GM12864 (cell line): ENCODE measurements around the gene OSBPL3.

Experiments used
- DNase-seq: peaks from one replicate; pipeline ENCODE4 v3.0.0-alpha.2; 2011; ENCODE audit warnings: low read depth
- H3K4me3 ChIP-seq: 2 replicates; pipeline ENCODE4 v1.5.1; 2011; ENCODE audit warnings: mild to moderate bottlenecking, low read depth, low read length, control low read depth
- TF ChIP-seq, protein P1 (sequence below): IDR thresholded peaks from 2 replicates; pipeline ENCODE4 v1.5.1; 2011; ENCODE audit warnings: low read depth, mild to moderate bottlenecking, moderate library complexity, low read length, control low read depth, inconsistent platforms; ENCODE audit errors: missing control alignments

The OSBPL3 gene

DNA sequence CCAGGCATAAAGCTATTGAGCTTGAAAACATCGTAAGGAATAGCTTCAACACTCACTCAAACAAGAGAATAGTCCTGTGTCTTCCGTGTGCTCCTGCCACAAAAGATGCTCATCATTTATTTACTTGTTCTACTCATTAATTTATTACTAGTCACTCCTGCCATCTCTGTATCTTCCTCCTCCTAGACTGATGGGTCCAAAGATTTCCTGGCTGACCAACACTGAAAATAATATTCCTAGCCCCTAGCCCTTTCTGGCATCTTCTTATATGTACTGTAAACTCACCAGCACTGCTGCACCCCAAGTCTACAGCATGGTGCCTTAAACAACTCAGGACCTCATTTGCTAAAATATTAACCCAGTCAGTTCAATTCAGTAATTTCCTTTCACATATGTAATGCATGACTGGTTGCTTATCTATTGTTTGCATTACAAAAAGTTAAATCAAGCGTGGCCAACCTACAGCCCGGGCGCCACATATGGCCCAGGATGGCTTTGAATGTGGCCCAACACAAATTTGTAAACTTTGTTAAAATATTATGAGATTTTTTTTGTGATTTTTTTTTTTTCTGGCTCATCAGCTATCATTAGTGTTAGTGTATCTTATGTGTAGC is 136.1 kb downstream of the OSBPL3 start:
- TF ChIP-seq, protein P1, sequence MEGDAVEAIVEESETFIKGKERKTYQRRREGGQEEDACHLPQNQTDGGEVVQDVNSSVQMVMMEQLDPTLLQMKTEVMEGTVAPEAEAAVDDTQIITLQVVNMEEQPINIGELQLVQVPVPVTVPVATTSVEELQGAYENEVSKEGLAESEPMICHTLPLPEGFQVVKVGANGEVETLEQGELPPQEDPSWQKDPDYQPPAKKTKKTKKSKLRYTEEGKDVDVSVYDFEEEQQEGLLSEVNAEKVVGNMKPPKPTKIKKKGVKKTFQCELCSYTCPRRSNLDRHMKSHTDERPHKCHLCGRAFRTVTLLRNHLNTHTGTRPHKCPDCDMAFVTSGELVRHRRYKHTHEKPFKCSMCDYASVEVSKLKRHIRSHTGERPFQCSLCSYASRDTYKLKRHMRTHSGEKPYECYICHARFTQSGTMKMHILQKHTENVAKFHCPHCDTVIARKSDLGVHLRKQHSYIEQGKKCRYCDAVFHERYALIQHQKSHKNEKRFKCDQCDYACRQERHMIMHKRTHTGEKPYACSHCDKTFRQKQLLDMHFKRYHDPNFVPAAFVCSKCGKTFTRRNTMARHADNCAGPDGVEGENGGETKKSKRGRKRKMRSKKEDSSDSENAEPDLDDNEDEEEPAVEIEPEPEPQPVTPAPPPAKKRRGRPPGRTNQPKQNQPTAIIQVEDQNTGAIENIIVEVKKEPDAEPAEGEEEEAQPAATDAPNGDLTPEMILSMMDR: no peak
- H3K4me3 ChIP-seq: no peak overlapping the region
- no peak for DNase-seq

DNA sequence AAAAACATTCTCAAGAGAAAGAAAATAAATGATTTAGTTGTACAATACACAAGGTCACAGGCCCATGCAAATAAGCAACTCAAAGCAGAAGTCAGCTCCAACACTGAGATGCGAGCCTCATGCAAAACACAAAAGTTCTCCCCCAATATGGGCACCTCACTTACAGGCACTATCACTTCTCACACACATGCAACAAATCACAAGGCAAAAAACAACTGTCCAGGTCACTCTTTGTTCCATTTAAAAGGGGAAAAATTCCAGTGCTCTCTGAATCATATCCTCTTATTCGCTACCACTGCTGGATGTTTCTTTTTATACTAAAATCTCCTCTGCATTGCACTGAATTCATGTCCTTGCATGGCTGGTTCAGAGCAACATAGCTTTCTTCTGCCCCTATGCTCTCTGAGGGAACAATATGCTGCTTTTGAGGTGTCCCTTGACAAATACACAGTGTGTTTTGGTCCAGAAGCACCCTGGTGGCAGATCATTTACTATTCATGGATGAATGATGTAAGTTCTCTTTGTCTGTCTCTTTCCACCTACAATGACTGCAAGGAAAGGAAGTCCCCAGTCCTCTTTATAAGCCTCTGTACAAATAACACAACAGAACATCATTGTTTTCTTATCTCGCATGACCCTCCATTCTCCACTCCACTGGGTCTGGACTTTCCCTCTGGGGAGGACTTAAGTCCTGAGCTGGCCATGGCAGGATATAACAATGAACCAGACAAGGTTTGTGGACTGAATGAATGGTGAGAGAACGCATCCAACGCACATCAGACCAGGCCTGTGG is 137.3 kb downstream of the OSBPL3 start:
- DNase-seq: peak; percentile 18
- TF ChIP-seq, protein P1: no peak
- H3K4me3 ChIP-seq: no peak overlapping the region

DNA sequence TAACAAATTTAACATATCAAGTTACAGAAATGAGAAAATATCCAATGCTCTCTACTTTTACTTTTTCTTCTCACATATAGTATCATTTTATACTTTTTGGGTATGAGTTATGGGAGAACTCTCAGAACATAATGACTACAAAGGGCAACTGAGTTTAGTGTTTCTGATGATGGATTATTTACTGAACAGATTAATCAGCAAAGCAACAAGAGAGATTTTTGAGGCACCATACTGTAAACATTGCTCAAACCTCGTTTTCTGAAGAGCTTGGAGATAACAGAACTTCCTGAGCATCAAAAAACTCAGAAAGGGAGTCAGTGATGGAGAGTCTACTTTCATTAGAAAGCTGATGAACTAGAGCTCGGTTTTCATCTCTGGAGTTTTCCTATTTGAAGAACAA is 137.9 kb downstream of the OSBPL3 start:
- H3K4me3 ChIP-seq: no peak overlapping the region
- TF ChIP-seq, protein P1: no peak
- no peak for DNase-seq

DNA sequence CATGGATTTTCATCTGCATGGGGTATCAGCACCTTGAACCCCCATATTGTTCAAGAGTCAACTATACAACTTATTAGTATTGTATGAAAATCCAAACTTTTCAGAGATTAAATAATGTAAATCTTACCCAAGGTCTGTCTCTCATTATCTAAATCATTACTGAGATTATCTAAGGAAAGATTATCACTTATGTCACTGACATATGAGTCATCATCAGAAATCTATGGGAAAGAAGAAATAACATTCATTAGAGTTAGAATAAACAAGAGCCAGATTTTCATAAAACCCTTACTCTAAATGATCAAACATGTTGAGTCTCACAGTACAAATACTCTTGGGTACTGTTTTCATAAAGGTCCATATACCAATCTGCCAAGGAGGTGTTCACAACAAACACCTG is 139.4 kb downstream of the OSBPL3 start:
- TF ChIP-seq, protein P1: no peak

DNA sequence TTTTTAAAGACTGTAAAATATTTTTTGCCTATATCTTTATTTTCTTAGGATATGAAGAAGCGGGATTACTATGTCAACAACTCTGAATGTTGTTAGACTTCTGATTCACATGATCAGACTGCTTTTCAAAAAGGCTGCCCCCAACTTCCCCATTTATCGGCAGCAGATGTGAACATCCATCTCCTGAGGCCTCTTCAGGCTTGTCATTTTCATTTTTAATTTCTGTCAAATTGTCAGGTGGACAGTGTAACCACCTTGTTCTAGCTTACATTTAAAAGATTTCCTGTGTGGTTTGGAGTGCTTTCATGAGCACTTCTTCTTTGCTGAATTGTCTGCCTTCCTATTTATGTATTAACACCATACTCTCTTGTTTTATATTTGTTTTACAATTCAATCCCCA is 143.9 kb downstream of the OSBPL3 start:
- H3K4me3 ChIP-seq: no peak overlapping the region
- peak; percentile 65 for DNase-seq
- TF ChIP-seq, protein P1: no peak

More for the DNA sequence above, 139.4 kb downstream of the OSBPL3 start:
- no peak for DNase-seq
- no peak overlapping the region for H3K4me3 ChIP-seq

DNA sequence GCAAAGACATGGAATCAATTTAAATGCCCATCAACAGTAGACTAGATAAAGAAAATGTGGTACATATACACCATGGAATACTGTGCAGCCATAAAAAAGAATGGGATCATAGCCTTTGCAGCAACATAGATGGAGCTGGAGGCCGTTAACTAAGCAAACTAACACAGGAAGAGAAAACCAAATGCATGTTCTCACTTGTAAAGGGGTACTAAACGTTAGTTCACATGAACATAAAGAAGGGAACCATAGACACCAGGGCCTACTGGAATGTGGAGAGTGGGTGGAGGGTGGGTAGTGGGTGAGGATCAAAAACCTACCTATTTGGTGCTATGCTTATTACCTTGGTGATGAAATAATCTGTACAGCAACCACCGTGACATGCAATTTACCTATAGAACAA is 144.3 kb downstream of the OSBPL3 start:
- DNase-seq: no peak
- TF ChIP-seq, protein P1: no peak
- H3K4me3 ChIP-seq: no peak overlapping the region
